ENCODE measurements around the gene NFIB. TPM values are rescaled to one million over a fixed set of nuclear protein-coding genes. Genes with fewer than 3 reads are reported as not detected.

The NFIB gene
- total and polyA plus RNA-seq, 2 donors (not counting 3 experiments of a cell fraction or from before 2014, with no cell fraction given), result 26.4 to 174 TPM

GRCh38 chr9:14353222-14354056 lies 39.5 kb upstream of the NFIB start:
- peaks cover 45% of the 10 kb centered on the region for H3K4me1 ChIP-seq (ENCODE audit: control insufficient read depth, extremely low read depth, insufficient read depth, low read length)
- dilution Hi-C loops (cut with MboI; ENCODE audit: extremely low pct_ligation_motif_present, low sequenced_read_pairs), result no loop called here
- peak overlapping the region; percentile 2 for H3K27ac ChIP-seq (ENCODE audit: insufficient read depth, low read depth, low read length)
- no peaks in the 10 kb centered on the region for H3K9me1 ChIP-seq (replicated peaks; ENCODE audit: control insufficient read depth, extremely low read depth, insufficient read depth, low read length)
- intact Hi-C loops (cut with micrococcal nuclease), result loop anchor here (1.0 to 10.0 kb wide), 11 partner anchors 19 to 1319 kb away; partner anchors contain the start of gene NFIB
- POLR2A ChIA-PET, result interaction anchor here (0.6 to 1.1 kb wide), 3 partner anchors 39 to 45 kb away, joined by 3 to 6 read pairs (median 5); no protein-coding TSS in a partner anchor
- DNase-seq (ENCODE audit: low read depth, low spot score) (peak; percentile 89), FAIRE-seq (peak; percentile 88)
- H3K4me2 ChIP-seq (ENCODE audit: insufficient read depth, low read length), result peak overlapping the region; percentile 27
- no peaks in the 10 kb centered on the region for H3K79me2 ChIP-seq (ENCODE audit: control insufficient read depth, insufficient read depth, low read length)
- no peaks in the 10 kb centered on the region for H4K20me1 ChIP-seq (replicated peaks; ENCODE audit: control insufficient read depth, extremely low read depth, insufficient read depth, low read length)
- BruUV-seq (replicated peaks), result no TSS peak
- CTCF ChIA-PET, result interaction anchor here (0.6 to 4.9 kb wide), 60 partner anchors 8 to 1319 kb away, joined by 3 to 60 read pairs (median 5); partner anchors contain the start of gene NFIB
- no peaks in the 10 kb centered on the region for H3K9me3 ChIP-seq (replicated peaks; ENCODE audit: control insufficient read depth, insufficient read depth, low read length)
- H3K9ac ChIP-seq (replicated peaks; ENCODE audit: extremely low read depth, insufficient read depth, low read length), result no peak overlapping the region
- H3K36me3 ChIP-seq (ENCODE audit: control insufficient read depth in 2 of 2, extremely low read depth in 1 of 2, insufficient read depth in 2 of 2, low read length in 2 of 2), result no peaks in the 10 kb centered on the region
- TF ChIP-seq POLR2A (IDR thresholded peaks at IDR 0.05; ENCODE audit: low read depth, low read length) (no peak), EZH2 (IDR thresholded peaks at IDR 0.05; ENCODE audit: borderline replicate concordance, low read depth, low read length, severe bottlenecking) (no peak), JUN (IDR thresholded peaks at IDR 0.05; ENCODE audit: borderline replicate concordance, insufficient read depth, insufficient read length, low read depth) (no peak), CTCF (IDR thresholded peaks at IDR 0.05; ENCODE audit: extremely low read depth in 1 of 2, insufficient read depth in 1 of 2, low read depth in 1 of 2, low read length in 2 of 2) (peak; percentile 95 to 97), MAX (IDR thresholded peaks at IDR 0.05; ENCODE audit: insufficient read depth, insufficient read length) (no peak), POLR2AphosphoS5 (IDR thresholded peaks at IDR 0.05; ENCODE audit: insufficient read depth, low read depth, low read length) (no peak)
- H3K27me3 ChIP-seq (ENCODE audit: control insufficient read depth in 2 of 2, insufficient read depth in 2 of 2, low read length in 2 of 2), result no peaks in the 10 kb centered on the region
- peak overlapping the region; percentile 78 for H2AFZ ChIP-seq (ENCODE audit: low read depth, low read length)
- H3K4me3 ChIP-seq (replicated peaks in 1 of 3; ENCODE audit: insufficient read depth in 1 of 3, low read depth in 1 of 3, low read length in 3 of 3), result no peak overlapping the region

Measured in endothelial cell of umbilical vein (primary cell).